Mesendoderm (in vitro differentiated cells): ENCODE data around the gene MMP25. TPM values are rescaled to one million over a fixed set of nuclear protein-coding genes. Genes with fewer than 3 reads are reported as not detected.

Experiments used
- DNase-seq: peaks from one replicate; pipeline ENCODE4 v3.0.0; 2013
- H2AK5ac ChIP-seq: 2 replicates; pipeline ENCODE4 v1.6.1; 2013; ENCODE audit warnings: low read length, inconsistent platforms
- H2BK120ac ChIP-seq: 2 replicates; pipeline ENCODE4 v1.6.1; 2013; ENCODE audit warnings: low read depth, mild to moderate bottlenecking, low read length, moderate library complexity, mixed read lengths
- H2BK15ac ChIP-seq: replicated peaks from 2 replicates; pipeline ENCODE4 v1.6.1; 2013; ENCODE audit warnings: low read depth, mild to moderate bottlenecking, moderate library complexity
- H2BK5ac ChIP-seq: 2 replicates; pipeline ENCODE4 v1.6.1; 2013; ENCODE audit warnings: low read length, inconsistent platforms
- H3K18ac ChIP-seq: 2 replicates; pipeline ENCODE4 v1.6.1; 2013; ENCODE audit warnings: mild to moderate bottlenecking, low read length, mixed read lengths
- H3K23ac ChIP-seq: one replicate; pipeline ENCODE4 v1.6.1; 2013; ENCODE audit warnings: low read length
- H3K27ac ChIP-seq: 2 replicates; pipeline ENCODE4 v1.5.1; 2013; ENCODE audit warnings: low read depth, mild to moderate bottlenecking, inconsistent platforms, low read length, moderate library complexity
- H3K27me3 ChIP-seq: 2 replicates; pipeline ENCODE4 v1.6.1; 2013; ENCODE audit warnings: low read length, control low read depth, mild to moderate bottlenecking, inconsistent platforms; ENCODE audit not compliant: insufficient read depth, poor library complexity
- H3K36me3 ChIP-seq: 2 replicates; pipeline ENCODE4 v1.6.1; 2013; ENCODE audit warnings: low read length, inconsistent platforms; ENCODE audit not compliant: control insufficient read depth, insufficient read depth
- H3K4ac ChIP-seq: one replicate; pipeline ENCODE4 v1.6.1; 2013; ENCODE audit warnings: low read depth, mild to moderate bottlenecking, low read length, moderate library complexity
- H3K4me1 ChIP-seq: 2 replicates; pipeline ENCODE4 v1.6.1; 2013; ENCODE audit warnings: low read depth, low read length, inconsistent platforms; ENCODE audit not compliant: control insufficient read depth
- H3K4me2 ChIP-seq: 2 replicates; pipeline ENCODE4 v1.6.1; 2013; ENCODE audit warnings: low read length
- H3K4me3 ChIP-seq: 2 replicates; pipeline ENCODE4 v1.5.1; 2013; ENCODE audit warnings: mild to moderate bottlenecking, low read length
- H3K56ac ChIP-seq: one replicate; pipeline ENCODE4 v1.6.1; 2013; ENCODE audit warnings: low read length
- H3K79me1 ChIP-seq: 2 replicates; pipeline ENCODE4 v1.6.1; 2013; ENCODE audit warnings: low read length, inconsistent platforms
- H3K79me2 ChIP-seq: 2 replicates; pipeline ENCODE4 v1.6.1; 2013; ENCODE audit warnings: mild to moderate bottlenecking, low read length; ENCODE audit not compliant: control insufficient read depth, insufficient read depth
- H3K9ac ChIP-seq: 2 replicates; pipeline ENCODE4 v1.6.1; 2013; ENCODE audit warnings: low read length, inconsistent platforms
- H4K5ac ChIP-seq: one replicate; pipeline ENCODE4 v1.6.1; 2013; ENCODE audit warnings: low read length
- H4K8ac ChIP-seq: one replicate; pipeline ENCODE4 v1.6.1; 2013; ENCODE audit warnings: low read depth, mild to moderate bottlenecking, control low read depth, low read length, moderate library complexity
- WGBS: extraction: QIAGEN DNeasy Blood & Tissue Kit; methylation state at CpG from one replicate; pipeline ENCODE4 v1.1.7; 2013; ENCODE audit warnings: low lambda C conversion rate, missing lambda C conversion rate; ENCODE audit not compliant: insufficient coverage; ENCODE audit errors: extremely low coverage; 5-methylcytosine and 5-hydroxymethylcytosine counted together
- small RNA-seq: library from polyadenylated mRNA; stranded (forward); fragments of <200 nt; extraction: miRNeasy Mini kit (QIAGEN cat#:217004); gene quantifications from one replicate; pipeline ENCODE3, GENCODE V24; 2013; ENCODE audit not compliant: insufficient read depth

The MMP25 gene

DNA sequence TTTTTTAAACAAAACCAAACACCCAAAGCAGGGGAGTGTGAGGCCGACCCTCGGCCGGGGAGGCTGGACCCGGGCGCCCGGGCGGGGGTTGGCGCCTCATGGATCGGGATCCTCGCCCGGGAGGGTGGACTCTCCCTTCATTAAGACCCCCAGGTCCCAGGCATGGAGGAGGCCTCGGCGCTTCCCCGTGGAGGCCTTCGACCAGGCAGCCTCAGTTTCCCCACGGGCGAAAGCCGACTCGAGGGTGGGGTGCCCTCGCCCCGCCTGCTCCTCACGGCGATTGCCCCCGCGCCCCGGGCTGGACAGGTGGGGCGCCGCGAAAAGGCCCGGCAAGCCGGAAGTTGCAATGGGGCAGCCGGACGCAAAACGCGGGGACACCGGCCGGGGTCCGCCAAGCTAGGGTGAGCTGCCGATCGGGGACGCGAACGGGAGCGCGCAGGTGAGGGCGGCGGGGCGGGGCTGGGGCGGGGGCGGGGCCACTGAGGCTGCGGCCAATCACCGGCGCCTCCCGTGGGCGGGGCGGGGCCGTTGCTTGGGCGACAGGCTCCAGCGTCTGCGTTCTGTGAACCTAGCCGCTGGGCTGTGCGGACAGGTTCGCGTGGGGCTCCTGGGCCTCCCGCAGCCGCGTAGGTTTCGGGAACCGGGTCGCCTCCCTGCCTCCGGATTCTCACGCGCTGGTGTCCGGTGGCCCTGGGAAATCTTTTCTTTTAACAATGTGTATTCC, 60.0 kb downstream of the MMP25 start:
- Histone ChIP-seq H3K4ac (peak overlapping the region; percentile 92), H2BK120ac (no peak overlapping the region), H3K4me2 (peak overlapping the region; percentile 55), H3K4me1 (no peaks in the 10 kb centered on the region), H4K8ac (peak overlapping the region; percentile 100), H3K9ac (peak overlapping the region; percentile 87), H2BK15ac (no peak overlapping the region), H3K79me1 (no peaks in the 10 kb centered on the region), H2AK5ac (no peak overlapping the region), H3K79me2 (no peaks in the 10 kb centered on the region), H3K4me3 (peak overlapping the region; percentile 66), H3K23ac (no peak overlapping the region), H3K36me3 (no peaks in the 10 kb centered on the region), H2BK5ac (no peak overlapping the region), H3K27me3 (no peaks in the 10 kb centered on the region), H3K18ac (peak overlapping the region; percentile 81), H4K5ac (no peak overlapping the region), H3K27ac (no peak overlapping the region), H3K56ac (peak overlapping the region; percentile 89)
- peak; percentile 95 for DNase-seq
- no CpG with 5 or more reads among the region's 74 CpGs for WGBS

Small RNA genes lying within 50 kb of the gene (small RNA-seq; reads per million reads assigned to genes)
- gene RNU1-22P, result not detected
